SK-N-SH treated with all-trans-retinoic acid at 6 μM for 48 hours (cell line): ENCODE measurements around the gene TSKS.

Experiments
- ATAC-seq: fragments of 200-7000 bp; cut with Tn5 transposase; 3 replicates; pipeline ENCODE4 v1.9.1; 2020; ENCODE audit warnings: mild to moderate bottlenecking, moderate library complexity
- ARNTL ChIP-seq: fragments of 450-650 bp; formaldehyde crosslinking; IDR thresholded peaks from 2 replicates; pipeline ENCODE4 v1.5.0; 2020; ENCODE audit warnings: low read depth, mild to moderate bottlenecking, moderate library complexity, borderline replicate concordance
- CREB5 ChIP-seq: fragments of 250-450 bp; sonication (Bioruptor Pico); IDR thresholded peaks from 2 replicates; pipeline ENCODE4 v1.5.1; 2020; ENCODE audit warnings: low read depth, mild to moderate bottlenecking, moderate library complexity
- CSDC2 ChIP-seq: fragments of 250-450 bp; sonication (Bioruptor Pico); IDR thresholded peaks from 2 replicates; pipeline ENCODE4 v1.5.0; 2020; ENCODE audit warnings: mild to moderate bottlenecking, moderate library complexity
- CSRNP3 ChIP-seq: fragments of 250-450 bp; sonication (Bioruptor Pico); IDR thresholded peaks from 2 replicates; pipeline ENCODE4 v1.5.1; 2021; ENCODE audit warnings: mild to moderate bottlenecking, moderate library complexity
- ISL1 ChIP-seq: fragments of 250-450 bp; sonication (Bioruptor Pico); IDR thresholded peaks from 2 replicates; pipeline ENCODE4 v2.1.2; 2022; ENCODE audit warnings: mild to moderate bottlenecking, moderate library complexity
- OSR1 ChIP-seq: fragments of 250-450 bp; sonication (Bioruptor Pico); IDR thresholded peaks from 2 replicates; pipeline ENCODE4 v1.8.0; 2022; ENCODE audit warnings: moderate library complexity, mild to moderate bottlenecking, inconsistent platforms
- PATZ1 ChIP-seq: fragments of 250-450 bp; sonication (Bioruptor Pico); IDR thresholded peaks from 2 replicates; pipeline ENCODE4 v1.8.0; 2020; ENCODE audit warnings: mild to moderate bottlenecking, moderate library complexity, borderline replicate concordance
- POU6F1 ChIP-seq: fragments of 250-450 bp; sonication (Bioruptor Pico); IDR thresholded peaks from 2 replicates; pipeline ENCODE4 v1.8.0; 2021; ENCODE audit warnings: low read depth, mild to moderate bottlenecking, moderate library complexity, borderline replicate concordance
- PPARA ChIP-seq: fragments of 250-450 bp; sonication (Bioruptor Pico); IDR thresholded peaks from 2 replicates; pipeline ENCODE4 v1.5.0; 2020; ENCODE audit warnings: mild to moderate bottlenecking, borderline replicate concordance
- RARB ChIP-seq: fragments of 250-450 bp; sonication (Bioruptor Pico); IDR thresholded peaks from 2 replicates; pipeline ENCODE4 v1.8.0; 2021; ENCODE audit warnings: mild to moderate bottlenecking, moderate library complexity
- SNAI2 ChIP-seq: fragments of 250-450 bp; sonication (Bioruptor Pico); IDR thresholded peaks from 2 replicates; pipeline ENCODE4 v1.5.0; 2020; ENCODE audit warnings: mild to moderate bottlenecking, moderate library complexity
- TCF4 ChIP-seq: fragments of 250-450 bp; sonication (Bioruptor Pico); IDR thresholded peaks from 2 replicates; pipeline ENCODE4 v1.8.0; 2021; ENCODE audit warnings: mild to moderate bottlenecking, moderate library complexity, borderline replicate concordance
- TOX ChIP-seq: fragments of 250-450 bp; sonication (Bioruptor Pico); IDR thresholded peaks from 2 replicates; pipeline ENCODE4 v1.8.0; 2021; ENCODE audit warnings: mild to moderate bottlenecking, moderate library complexity, borderline replicate concordance
- ZC3H10 ChIP-seq: fragments of 250-450 bp; sonication (Bioruptor Pico); IDR thresholded peaks from 2 replicates; pipeline ENCODE4 v1.5.1; 2021; ENCODE audit warnings: mild to moderate bottlenecking, moderate library complexity
- ZFP3 ChIP-seq: fragments of 250-450 bp; sonication (Bioruptor Pico); IDR thresholded peaks from 2 replicates; pipeline ENCODE4 v1.5.0; 2020; ENCODE audit warnings: mild to moderate bottlenecking, moderate library complexity
- ZNF565 ChIP-seq: fragments of 450-650 bp; formaldehyde crosslinking; conservative IDR thresholded peaks from 2 replicates; pipeline ENCODE4 v1.5.0; 2020; ENCODE audit warnings: low read depth, mild to moderate bottlenecking, moderate library complexity

TSKS gene

GRCh38 chr19:49766007-49766929 is 3.2 kb upstream of the TSKS start:
- TF ChIP-seq POU6F1 (no peak), TCF4 (CRISPR knock-in tag) (no peak), CSRNP3 (CRISPR knock-in tag) (no peak), RARB (CRISPR knock-in tag) (no peak), PPARA (CRISPR knock-in tag) (no peak), SNAI2 (CRISPR knock-in tag) (no peak), ZNF565 (CRISPR knock-in tag) (no peak)
- peak; percentile 97 for ATAC-seq

GRCh38 chr19:49764341-49764740 is 1.2 kb upstream of the TSKS start:
- TF ChIP-seq POU6F1 (no peak), CSDC2 (CRISPR knock-in tag) (no peak), ISL1 (CRISPR knock-in tag) (no peak), CSRNP3 (CRISPR knock-in tag) (no peak)
- ATAC-seq, result no peak

GRCh38 chr19:49761625-49762311 is 1.3 kb downstream of the TSKS start:
- TF ChIP-seq CREB5 (CRISPR knock-in tag), result no peak
- TF ChIP-seq ZFP3, result no peak
- no peak for TF ChIP-seq RARB (CRISPR knock-in tag)
- TF ChIP-seq SNAI2 (CRISPR knock-in tag), result no peak
- no peak for TF ChIP-seq PPARA (CRISPR knock-in tag)
- no peak for TF ChIP-seq PATZ1 (CRISPR knock-in tag)
- no peak for TF ChIP-seq ARNTL
- TF ChIP-seq OSR1, result no peak
- no peak for TF ChIP-seq CSDC2 (CRISPR knock-in tag)
- TF ChIP-seq ZNF565 (CRISPR knock-in tag), result no peak
- no peak for TF ChIP-seq ZC3H10
- TF ChIP-seq TOX (CRISPR knock-in tag), result no peak

More at GRCh38 chr19:49761625-49762311, 1.3 kb downstream of the TSKS start:
- ATAC-seq, result no peak
